AG20443 (cell line): Measurements from ENCODE around the gene CILP2.

Experiments used
- DNase-seq: peaks from one replicate; pipeline ENCODE4 v3.0.0; 2012; ENCODE audit warnings: low spot score, mixed read lengths

Gene CILP2

GRCh38 chr19:19543640-19544039, 5.6 kb downstream of the CILP2 start:
- DNase-seq: no peak

GRCh38 chr19:19544257-19544953, 6.3 kb downstream of the CILP2 start:
- DNase-seq: no peak

GRCh38 chr19:19544954-19545591, 7.0 kb downstream of the CILP2 start:
- no peak for DNase-seq

GRCh38 chr19:19545707-19546106, 7.6 kb downstream of the CILP2 start:
- DNase-seq: no peak

GRCh38 chr19:19546751-19547162, 8.7 kb downstream of the CILP2 start:
- DNase-seq: peak; percentile 56

- no peak for DNase-seq
These were observed 9.7 kb downstream of the CILP2 start for GRCh38 chr19:19547674-19548336.

- no peak for DNase-seq
These were observed 11.1 kb downstream of the CILP2 start for GRCh38 chr19:19548915-19549759.

- no peak for DNase-seq
These were observed 11.9 kb downstream of the CILP2 start for GRCh38 chr19:19549804-19550464.

- peak; percentile 56 for DNase-seq
These were observed 12.4 kb downstream of the CILP2 start for GRCh38 chr19:19550485-19550929.

- no peak for DNase-seq
These were observed 13.1 kb downstream of the CILP2 start for GRCh38 chr19:19550972-19551852.

- DNase-seq: no peak
These were observed 13.8 kb downstream of the CILP2 start for GRCh38 chr19:19551853-19552192.

GRCh38 chr19:19552798-19553197, 14.7 kb downstream of the CILP2 start:
- peak; percentile 88 for DNase-seq

GRCh38 chr19:19553670-19554069, 15.6 kb downstream of the CILP2 start:
- no peak for DNase-seq

GRCh38 chr19:19554074-19555023, 16.3 kb downstream of the CILP2 start:
- peak; percentile 83 for DNase-seq

- DNase-seq: no peak
These were observed 20.0 kb downstream of the CILP2 start for GRCh38 chr19:19558055-19558454.

GRCh38 chr19:19558636-19559035, 20.6 kb downstream of the CILP2 start:
- DNase-seq: no peak

GRCh38 chr19:19559931-19560330, 21.9 kb downstream of the CILP2 start:
- no peak for DNase-seq

- no peak for DNase-seq
These were observed 24.0 kb downstream of the CILP2 start for GRCh38 chr19:19561946-19562664.
